HAP-1 (cell line): Measurements from ENCODE around the gene RAB3A.

Experiments used
- DNase-seq, 2 experiments: peaks; one replicate each; pipeline ENCODE4 v3.0.0-alpha.2; 2016 to 2020; ENCODE audit warnings: low spot score in 2 of 2
- H3K27me3 ChIP-seq: fragments of 250-450 bp; sonication (Bioruptor Pico); 2 replicates; pipeline ENCODE4 v1.5.1; 2020; ENCODE audit warnings: low read depth, mild to moderate bottlenecking, moderate library complexity
- H3K36me3 ChIP-seq: fragments of 250-450 bp; sonication (Bioruptor Pico); replicated peaks from 2 replicates; pipeline ENCODE4 v1.5.1; 2020; ENCODE audit warnings: mild to moderate bottlenecking
- H3K4me1 ChIP-seq: fragments of 250-450 bp; sonication (Bioruptor Pico); 2 replicates; pipeline ENCODE4 v1.5.1; 2020; ENCODE audit warnings: mild to moderate bottlenecking
- H3K4me3 ChIP-seq: fragments of 250-450 bp; sonication (Bioruptor Pico); 2 replicates; pipeline ENCODE4 v1.5.1; 2020; ENCODE audit warnings: mild to moderate bottlenecking, moderate library complexity
- H3K9me3 ChIP-seq: fragments of 250-450 bp; sonication (Bioruptor Pico); 2 replicates; pipeline ENCODE4 v1.5.1; 2020; ENCODE audit warnings: mild to moderate bottlenecking, moderate library complexity
- in situ Hi-C: fragments of 300-500 bp; cut with MboI; formaldehyde crosslinking; loops from 3 replicates; pipeline ENCODE4 v1.14.3; 2020; ENCODE audit warnings: low sequenced_read_pairs, inconsistent platforms, mixed read lengths

Gene RAB3A

DNA sequence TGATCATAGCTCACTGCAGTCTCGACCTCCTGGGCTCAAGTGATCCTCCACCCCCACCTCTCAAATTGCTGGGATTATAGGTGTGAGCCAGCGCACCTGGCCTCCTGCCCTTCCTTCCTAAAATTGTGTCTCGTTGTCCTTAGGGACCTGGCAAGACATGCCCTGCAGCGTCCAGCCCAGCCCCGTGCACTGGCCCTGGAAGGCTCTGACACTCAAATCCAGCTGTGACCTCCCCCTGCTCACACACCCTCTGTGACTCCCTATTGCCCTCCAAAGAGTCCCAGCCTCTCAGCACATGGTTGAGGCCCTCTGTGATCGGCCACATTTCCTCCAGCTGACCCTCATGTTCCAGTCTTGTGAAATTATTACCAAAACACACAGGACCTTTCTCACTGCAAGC lies 5.9 kb downstream of the RAB3A start:
- in situ Hi-C loops: no loop called here
- no peak for DNase-seq
- peaks cover 61% of the 10 kb centered on the region for H3K36me3 ChIP-seq

DNA sequence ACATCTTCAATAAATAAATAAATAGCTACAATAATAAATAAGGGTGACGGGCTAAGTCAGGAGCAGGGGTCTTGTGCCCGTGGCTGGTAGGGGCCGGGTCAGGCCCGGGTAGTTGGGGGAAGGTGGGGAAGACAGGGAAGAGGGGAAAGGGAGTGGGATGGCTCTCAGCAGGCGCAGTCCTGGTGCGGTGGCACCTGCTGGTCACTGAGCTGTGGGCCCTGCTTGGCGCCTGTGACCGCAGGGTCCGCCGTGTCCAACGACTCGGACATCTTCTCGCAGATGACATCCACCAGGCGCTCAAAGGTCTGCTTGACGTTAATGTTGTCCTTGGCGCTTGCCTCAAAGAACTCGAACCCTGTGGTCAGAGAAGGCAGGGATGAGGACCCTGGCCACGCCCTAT lies 6.5 kb downstream of the RAB3A start:
- in situ Hi-C loops: no loop called here
- Histone ChIP-seq H3K27me3 (no peaks in the 10 kb centered on the region), H3K4me3 (no peak overlapping the region), H3K9me3 (no peaks in the 10 kb centered on the region), H3K4me1 (peaks cover 8% of the 10 kb centered on the region), H3K36me3 (peaks cover 58% of the 10 kb centered on the region)
- DNase-seq: no peak

More for the DNA sequence above, 5.9 kb downstream of the RAB3A start:
- Histone ChIP-seq H3K4me1 (peaks cover 13% of the 10 kb centered on the region), H3K4me3 (no peak overlapping the region), H3K27me3 (no peaks in the 10 kb centered on the region), H3K9me3 (no peaks in the 10 kb centered on the region)

DNA sequence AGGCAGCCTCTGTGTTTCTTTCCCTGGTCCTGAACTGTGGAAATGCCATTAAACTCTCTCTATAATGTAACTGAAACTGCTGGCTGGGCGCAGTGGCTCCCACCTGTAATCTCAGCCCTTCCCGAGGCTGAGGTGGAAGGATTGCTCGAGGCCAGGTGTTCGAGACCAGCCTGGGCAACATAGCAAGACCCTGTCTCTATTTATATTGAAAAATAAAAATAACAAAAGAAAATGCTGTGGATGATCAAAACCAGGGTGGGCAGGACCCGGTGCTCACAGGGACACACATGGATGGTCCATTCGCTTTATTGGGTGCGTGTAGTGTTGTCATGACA lies 7.4 kb downstream of the RAB3A start:
- no peak for DNase-seq
- Histone ChIP-seq H3K9me3 (no peaks in the 10 kb centered on the region), H3K4me1 (peaks cover 11% of the 10 kb centered on the region), H3K36me3 (peaks cover 50% of the 10 kb centered on the region), H3K27me3 (no peaks in the 10 kb centered on the region), H3K4me3 (no peak overlapping the region)
- in situ Hi-C loops: no loop called here

DNA sequence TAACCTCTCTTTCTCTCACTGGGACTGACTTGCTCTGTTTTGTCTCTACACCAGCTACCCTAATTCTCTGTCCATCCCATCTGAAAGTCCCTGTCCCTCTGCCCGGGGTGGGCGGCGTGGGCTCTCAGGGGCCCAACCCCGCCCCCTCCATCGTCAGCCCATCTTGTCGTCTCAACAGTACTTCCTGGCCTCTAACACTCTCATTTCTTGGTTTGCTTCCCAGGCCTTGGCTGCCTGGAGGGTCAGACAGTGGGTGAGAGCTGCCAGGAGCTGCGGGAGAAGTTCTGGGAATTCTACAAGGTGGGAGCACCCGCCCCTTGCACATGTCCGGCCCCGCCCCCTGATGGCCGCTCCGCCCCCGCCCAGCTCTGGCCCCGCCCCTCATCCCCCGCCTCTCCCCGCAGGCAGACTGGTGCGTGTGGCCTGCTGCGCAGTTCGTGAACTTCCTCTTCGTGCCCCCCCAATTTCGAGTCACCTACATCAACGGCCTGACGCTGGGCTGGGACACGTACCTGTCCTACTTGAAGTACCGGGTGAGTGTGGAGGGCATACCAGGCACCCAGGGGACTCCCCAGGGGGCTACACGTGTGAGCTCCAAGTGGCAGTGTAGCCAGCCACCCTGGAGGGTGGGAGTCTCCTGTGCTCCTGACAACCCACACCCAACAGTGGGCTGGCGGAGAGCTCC lies 9.1 kb downstream of the RAB3A start:
- in situ Hi-C loops: no loop called here

DNA sequence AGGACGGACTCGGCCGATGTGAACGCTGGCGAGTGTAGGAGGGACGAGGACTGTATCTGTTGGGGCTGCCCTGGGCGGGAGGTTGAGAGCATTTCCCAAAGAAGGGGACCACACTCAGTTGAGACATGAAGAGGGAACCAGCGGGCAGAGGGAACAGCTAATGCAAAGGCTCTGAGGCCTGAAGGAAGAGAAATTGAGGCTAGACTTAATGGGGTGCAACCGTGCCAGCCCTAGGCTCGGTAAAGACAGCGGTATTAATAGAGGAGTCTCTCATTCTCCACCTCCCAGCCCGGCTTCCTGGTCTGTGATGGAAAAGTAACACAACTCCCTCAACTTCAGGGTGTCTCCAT lies 9.7 kb downstream of the RAB3A start:
- Histone ChIP-seq H3K27me3 (no peaks in the 10 kb centered on the region), H3K9me3 (no peaks in the 10 kb centered on the region), H3K36me3 (peaks cover 31% of the 10 kb centered on the region), H3K4me1 (peaks cover 12% of the 10 kb centered on the region), H3K4me3 (peak overlapping the region; percentile 94)
- no peak for DNase-seq
- in situ Hi-C loops: no loop called here

More for the DNA sequence above, 9.1 kb downstream of the RAB3A start:
- Histone ChIP-seq H3K9me3 (no peaks in the 10 kb centered on the region), H3K4me1 (peaks cover 12% of the 10 kb centered on the region), H3K27me3 (no peaks in the 10 kb centered on the region), H3K36me3 (peaks cover 37% of the 10 kb centered on the region), H3K4me3 (peak overlapping the region; percentile 94)
- peak; percentile 42 to 78 for DNase-seq

DNA sequence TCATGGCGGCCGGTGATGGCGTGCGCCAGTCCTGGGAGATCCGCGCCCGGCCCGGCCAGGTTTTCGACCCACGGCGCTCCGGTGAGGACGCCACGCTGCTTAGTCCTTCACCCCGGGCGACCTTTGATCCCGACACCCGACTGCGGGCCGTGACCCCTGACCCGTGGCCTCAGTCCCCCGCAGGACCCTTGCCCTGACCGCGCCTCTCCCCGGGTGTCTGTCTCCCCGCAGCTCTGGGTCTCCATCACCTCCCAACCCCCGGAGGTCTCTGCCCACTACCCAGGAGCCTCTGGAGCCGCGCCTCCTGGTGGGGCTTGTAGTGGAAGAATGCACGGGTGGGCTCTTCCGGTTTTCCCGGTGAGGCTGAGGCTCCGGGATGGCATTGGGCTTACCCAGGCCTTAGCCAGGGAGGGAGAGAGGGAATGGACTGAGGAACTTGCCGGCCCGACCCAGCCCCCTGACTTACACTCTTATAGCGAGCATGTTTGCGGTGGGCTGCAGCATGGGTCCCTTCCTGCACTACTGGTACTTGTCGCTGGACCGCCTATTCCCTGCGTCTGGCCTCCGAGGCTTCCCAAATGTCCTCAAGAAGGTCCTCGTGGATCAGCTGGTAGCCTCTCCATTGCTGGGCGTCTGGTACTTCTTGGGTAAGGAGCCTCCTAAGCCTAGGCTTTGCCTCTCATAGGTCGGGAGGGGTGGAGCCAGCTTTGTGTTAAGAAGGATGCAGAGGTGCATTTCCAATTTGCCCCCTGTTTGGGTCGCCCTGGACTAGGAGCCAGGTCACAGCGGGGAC lies 10.3 kb downstream of the RAB3A start:
- in situ Hi-C loops: no loop called here
- no peaks in the 10 kb centered on the region for H3K27me3 ChIP-seq
- H3K36me3 ChIP-seq: peaks cover 25% of the 10 kb centered on the region
- peak in 1 of 2 experiments; percentile 40 for DNase-seq
- peaks cover 12% of the 10 kb centered on the region for H3K4me1 ChIP-seq
- peak overlapping the region; percentile 94 for H3K4me3 ChIP-seq
- no peaks in the 10 kb centered on the region for H3K9me3 ChIP-seq

DNA sequence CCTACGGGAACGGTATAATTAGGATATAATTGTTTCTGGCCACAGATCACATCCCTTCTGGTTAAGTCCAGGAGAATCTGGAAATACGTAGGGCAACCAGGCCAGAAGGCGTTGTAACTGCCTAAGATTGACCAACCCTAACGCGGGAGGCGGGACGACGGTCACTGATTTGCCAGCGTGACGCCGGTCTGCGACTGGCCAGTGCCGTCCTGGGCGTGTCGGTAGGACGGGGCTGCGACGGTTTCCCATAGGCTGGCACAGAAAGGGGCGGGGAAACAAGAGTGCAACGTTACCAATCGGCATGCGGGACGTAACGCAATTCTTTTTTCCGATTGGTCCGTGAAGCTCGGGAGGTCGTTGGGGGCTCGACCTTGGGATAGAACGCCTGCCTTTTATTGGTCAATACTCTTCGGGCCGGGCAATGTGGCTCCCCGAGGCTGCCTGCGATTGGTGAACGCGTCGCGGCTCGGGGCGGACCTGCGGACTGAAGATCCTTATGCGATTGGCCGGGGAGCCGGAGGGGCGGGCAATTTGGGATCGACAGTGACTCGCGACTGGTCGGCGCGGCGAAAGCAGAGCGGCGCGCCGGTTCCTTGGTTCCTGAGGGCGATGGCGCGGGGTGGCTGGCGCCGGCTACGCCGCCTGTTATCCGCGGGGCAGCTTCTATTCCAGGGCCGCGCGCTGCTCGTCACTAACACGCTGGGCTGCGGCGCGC lies 11.0 kb downstream of the RAB3A start, which contains the start of gene MPV17L2:
TSS of gene MPV17L2 (plus strand) at position 546 of the 715 bp plus-strand sequence. CDS start at position 610, 64 bp downstream.
- H3K4me1 ChIP-seq: peaks cover 12% of the 10 kb centered on the region
- DNase-seq: peak; percentile 99 to 100
- no peaks in the 10 kb centered on the region for H3K27me3 ChIP-seq
- peak within 1 kb of the TSS; percentile 94 for H3K4me3 ChIP-seq
- H3K9me3 ChIP-seq: no peaks in the 10 kb centered on the region
- in situ Hi-C loops: no loop called here
- peaks cover 19% of the 10 kb centered on the region for H3K36me3 ChIP-seq

DNA sequence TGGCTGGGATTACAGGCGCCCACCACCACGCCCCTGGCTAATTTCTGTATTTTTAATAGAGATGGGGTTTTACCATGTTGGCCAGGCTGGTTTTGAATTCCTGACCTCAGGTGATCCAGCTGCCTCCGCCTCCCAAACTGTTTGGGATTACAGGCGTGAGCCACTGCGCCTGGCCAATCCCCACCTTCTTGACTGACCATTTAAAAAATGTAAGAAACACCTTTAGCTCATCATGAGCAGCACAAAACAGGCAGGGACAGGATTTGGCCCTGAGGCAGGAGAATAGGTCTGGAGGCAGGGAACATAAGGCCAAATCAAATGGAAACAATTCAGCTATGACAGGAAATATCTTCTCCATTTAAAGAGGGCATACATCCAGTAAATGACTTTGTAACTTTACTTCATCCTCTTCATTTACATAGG lies 12.2 kb downstream of the RAB3A start:
- DNase-seq: peak in 1 of 2 experiments; percentile 41
- in situ Hi-C loops: no loop called here
- no peaks in the 10 kb centered on the region for H3K27me3 ChIP-seq
- H3K9me3 ChIP-seq: no peaks in the 10 kb centered on the region
- H3K4me1 ChIP-seq: peaks cover 12% of the 10 kb centered on the region
- peaks cover 15% of the 10 kb centered on the region for H3K36me3 ChIP-seq
- no peak overlapping the region for H3K4me3 ChIP-seq

DNA sequence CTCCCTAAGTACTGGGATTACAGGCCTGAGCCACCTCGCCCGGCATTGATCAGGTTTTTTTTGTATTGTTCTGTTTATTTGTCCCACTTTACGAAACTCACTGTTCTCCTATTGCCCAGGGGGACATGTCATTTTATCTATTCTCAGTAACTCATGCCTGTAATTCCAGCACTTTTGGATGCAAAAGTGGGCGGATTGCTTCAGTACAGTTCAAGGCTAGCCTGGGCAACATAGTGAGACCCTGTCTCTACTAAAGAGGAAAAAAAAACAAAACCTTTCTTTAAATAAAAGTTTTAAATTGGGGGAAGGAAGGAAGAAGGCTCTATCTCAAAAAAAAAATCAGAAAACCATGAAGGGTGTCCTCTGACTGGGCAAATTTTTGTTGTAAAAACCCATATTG lies 13.6 kb downstream of the RAB3A start:
- peaks cover 22% of the 10 kb centered on the region for H3K4me1 ChIP-seq
- in situ Hi-C loops: no loop called here
- H3K27me3 ChIP-seq: no peaks in the 10 kb centered on the region
- H3K4me3 ChIP-seq: no peak overlapping the region
- DNase-seq: no peak
- H3K36me3 ChIP-seq: peaks cover 7% of the 10 kb centered on the region
- no peaks in the 10 kb centered on the region for H3K9me3 ChIP-seq

DNA sequence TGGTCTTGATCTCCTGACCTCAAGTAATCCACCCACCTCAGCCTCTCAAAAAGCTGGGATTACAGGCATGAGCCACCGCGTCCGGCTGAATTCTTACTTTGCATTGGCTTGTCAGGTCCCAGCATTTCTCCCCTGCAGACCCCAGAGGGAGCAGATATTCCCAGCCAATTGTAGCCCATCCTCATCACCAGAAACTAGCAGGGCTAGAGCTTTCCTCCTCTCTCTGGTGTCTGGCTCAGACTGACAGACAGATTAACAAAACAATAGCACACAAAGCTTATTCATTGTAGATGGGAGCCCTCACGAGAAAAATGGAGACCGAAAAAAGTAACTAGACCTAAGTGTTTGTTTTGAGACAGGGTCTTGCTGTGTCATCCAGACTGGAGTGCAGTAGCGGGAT lies 18.3 kb downstream of the RAB3A start:
- Histone ChIP-seq H3K4me1 (peaks cover 14% of the 10 kb centered on the region), H3K4me3 (no peak overlapping the region), H3K27me3 (no peaks in the 10 kb centered on the region), H3K9me3 (no peaks in the 10 kb centered on the region), H3K36me3 (no peaks in the 10 kb centered on the region)
- in situ Hi-C loops: no loop called here
- peak; percentile 48 to 79 for DNase-seq

DNA sequence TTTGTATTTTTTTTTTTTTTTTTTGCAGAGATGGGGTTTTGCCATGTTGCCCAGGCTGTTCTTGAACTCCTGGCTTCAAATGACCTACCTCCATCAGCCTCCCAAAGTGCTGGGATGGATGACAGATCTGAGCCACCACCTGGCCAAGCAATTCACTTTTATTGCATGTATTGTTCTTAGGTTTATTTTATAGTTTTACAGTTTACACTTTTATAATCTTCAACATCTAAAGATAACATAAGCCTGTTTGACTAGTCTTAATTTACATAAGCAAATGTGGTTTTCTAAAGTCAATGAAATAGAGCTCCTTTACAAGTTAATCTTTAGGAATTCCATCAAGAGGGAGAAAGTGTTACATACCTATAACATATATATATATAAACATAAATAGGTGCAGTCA lies 20.3 kb downstream of the RAB3A start:
- DNase-seq: no peak
- in situ Hi-C loops: no loop called here
- Histone ChIP-seq H3K9me3 (no peaks in the 10 kb centered on the region), H3K4me1 (peaks cover 14% of the 10 kb centered on the region), H3K27me3 (no peaks in the 10 kb centered on the region), H3K4me3 (no peak overlapping the region), H3K36me3 (peaks cover 5% of the 10 kb centered on the region; the same call in 1 of the 2 replicates)

DNA sequence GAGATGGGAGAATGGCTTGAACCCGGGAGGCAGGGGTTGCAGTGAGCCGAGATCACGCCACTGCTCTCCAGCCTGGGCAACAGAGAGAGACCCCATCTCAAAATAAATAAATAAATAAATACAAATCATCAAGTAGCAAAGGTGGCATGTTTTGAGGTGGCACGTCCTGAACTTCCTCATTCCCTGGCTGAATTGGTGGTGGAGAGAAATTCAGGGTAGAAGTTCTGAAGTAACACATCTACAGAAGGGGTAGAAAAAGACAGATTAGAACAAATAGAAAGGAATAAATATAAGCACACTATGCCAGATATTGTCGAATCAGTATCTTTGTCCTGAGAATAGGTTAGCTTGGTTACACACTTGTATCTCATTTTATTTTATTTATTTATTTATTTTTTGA lies 23.9 kb downstream of the RAB3A start:
- Histone ChIP-seq H3K4me1 (peaks cover 5% of the 10 kb centered on the region), H3K9me3 (no peaks in the 10 kb centered on the region)
- in situ Hi-C loops: no loop called here

DNA sequence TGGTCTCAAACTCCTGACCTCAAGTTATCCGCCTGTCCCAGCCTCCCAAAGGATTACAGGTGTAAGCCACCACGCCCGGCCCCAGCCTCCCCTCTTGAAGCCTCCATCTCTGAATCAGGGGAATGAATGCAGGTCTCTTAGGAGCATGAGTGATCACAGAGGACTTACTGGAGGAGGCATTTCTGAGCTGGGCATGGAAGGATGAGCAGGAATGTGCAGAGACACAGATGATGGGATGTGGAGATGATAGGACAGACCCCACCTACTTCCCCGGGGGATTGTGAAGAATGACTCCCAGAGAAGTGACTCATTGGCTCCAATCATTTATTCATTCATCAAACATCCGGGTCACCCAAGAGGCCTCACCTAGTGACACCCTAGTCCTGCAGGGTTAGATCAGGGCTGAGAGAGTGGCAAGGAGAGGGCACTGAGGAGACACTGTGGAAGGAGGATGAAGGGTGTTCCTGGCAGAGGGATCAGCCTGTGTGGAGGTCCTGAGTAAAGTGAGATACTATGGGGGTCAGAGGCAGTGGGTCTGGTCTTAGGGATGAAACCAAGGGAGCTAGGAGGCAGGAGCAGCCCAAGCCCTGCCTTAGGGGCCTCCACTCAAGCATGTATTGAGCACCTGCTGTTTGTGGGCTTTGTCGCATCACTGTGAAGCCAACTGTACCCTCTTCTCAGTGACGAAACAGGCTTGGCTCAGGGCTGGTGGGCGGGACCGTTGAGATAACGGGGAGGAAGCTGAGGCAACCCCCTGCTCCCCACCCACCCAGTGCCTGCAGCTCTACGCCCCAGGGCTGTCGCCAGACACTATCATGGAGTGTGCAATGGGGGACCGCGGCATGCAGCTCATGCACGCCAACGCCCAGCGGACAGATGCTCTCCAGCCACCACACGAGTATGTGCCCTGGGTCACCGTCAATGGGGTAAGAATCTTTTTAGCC lies 27.2 kb downstream of the RAB3A start:
- Histone ChIP-seq H3K4me1 (peaks cover 9% of the 10 kb centered on the region), H3K36me3 (peaks cover 21% of the 10 kb centered on the region)
- in situ Hi-C loops: no loop called here

More for the DNA sequence above, 23.9 kb downstream of the RAB3A start:
- DNase-seq: no peak
- Histone ChIP-seq H3K27me3 (no peaks in the 10 kb centered on the region), H3K36me3 (peaks cover 21% of the 10 kb centered on the region), H3K4me3 (no peak overlapping the region)

More for the DNA sequence above, 27.2 kb downstream of the RAB3A start:
- no peak for DNase-seq
- no peak overlapping the region for H3K4me3 ChIP-seq
- no peaks in the 10 kb centered on the region for H3K9me3 ChIP-seq
- no peaks in the 10 kb centered on the region for H3K27me3 ChIP-seq
